MM.1S (cell line): ENCODE results near the gene KIF14.

ENCODE experiments used
- EZH2 ChIP-seq: fragments of 300-600 bp; sonication (generic); optimal IDR thresholded peaks from 2 replicates; pipeline ENCODE3; 2017; ENCODE audit warnings: low read depth, mild to moderate bottlenecking, antibody characterized with exemption, low read length, mixed read lengths
- EZH2phosphoT487 ChIP-seq: fragments of 300-600 bp; sonication (generic); IDR thresholded peaks from 2 replicates; pipeline ENCODE4 v1.6.1; 2018; ENCODE audit warnings: antibody characterized with exemption, low read length
- TF ChIP-seq, protein P1 (sequence below): fragments of 300-600 bp; sonication (generic); IDR thresholded peaks from 2 replicates; pipeline ENCODE4 v1.5.1; 2016; ENCODE audit warnings: antibody characterized with exemption, low read length, mixed read lengths

GRCh38 chr1:200629876-200630514 is 9.4 kb upstream of the KIF14 start:
- TF ChIP-seq, protein P1, sequence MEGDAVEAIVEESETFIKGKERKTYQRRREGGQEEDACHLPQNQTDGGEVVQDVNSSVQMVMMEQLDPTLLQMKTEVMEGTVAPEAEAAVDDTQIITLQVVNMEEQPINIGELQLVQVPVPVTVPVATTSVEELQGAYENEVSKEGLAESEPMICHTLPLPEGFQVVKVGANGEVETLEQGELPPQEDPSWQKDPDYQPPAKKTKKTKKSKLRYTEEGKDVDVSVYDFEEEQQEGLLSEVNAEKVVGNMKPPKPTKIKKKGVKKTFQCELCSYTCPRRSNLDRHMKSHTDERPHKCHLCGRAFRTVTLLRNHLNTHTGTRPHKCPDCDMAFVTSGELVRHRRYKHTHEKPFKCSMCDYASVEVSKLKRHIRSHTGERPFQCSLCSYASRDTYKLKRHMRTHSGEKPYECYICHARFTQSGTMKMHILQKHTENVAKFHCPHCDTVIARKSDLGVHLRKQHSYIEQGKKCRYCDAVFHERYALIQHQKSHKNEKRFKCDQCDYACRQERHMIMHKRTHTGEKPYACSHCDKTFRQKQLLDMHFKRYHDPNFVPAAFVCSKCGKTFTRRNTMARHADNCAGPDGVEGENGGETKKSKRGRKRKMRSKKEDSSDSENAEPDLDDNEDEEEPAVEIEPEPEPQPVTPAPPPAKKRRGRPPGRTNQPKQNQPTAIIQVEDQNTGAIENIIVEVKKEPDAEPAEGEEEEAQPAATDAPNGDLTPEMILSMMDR = no peak
- TF ChIP-seq EZH2phosphoT487 = no peak
- no peak for TF ChIP-seq EZH2
